ENCODE measurements around the gene FNDC3B. TPM values are rescaled to one million over a fixed set of nuclear protein-coding genes. Genes with fewer than 3 reads are reported as not detected.

The FNDC3B gene
- total and polyA plus RNA-seq, 2 donors (not counting 3 experiments of a cell fraction or from before 2014, with no cell fraction given): 91.6 to 295 TPM

GRCh38 chr3:172134352-172134751 lies 95.0 kb downstream of the FNDC3B start:
- BruUV-seq (replicated peaks): no TSS peak
- dilution Hi-C loops (cut with MboI; ENCODE audit: extremely low pct_ligation_motif_present, low sequenced_read_pairs): no loop called here
- FAIRE-seq: no peak
- Histone ChIP-seq H3K9ac (replicated peaks; ENCODE audit: extremely low read depth, insufficient read depth, low read length) (no peak overlapping the region), H3K9me1 (replicated peaks; ENCODE audit: control insufficient read depth, extremely low read depth, insufficient read depth, low read length) (no peaks in the 10 kb centered on the region), H3K9me3 (replicated peaks; ENCODE audit: control insufficient read depth, insufficient read depth, low read length) (no peaks in the 10 kb centered on the region), H3K36me3 (ENCODE audit: control insufficient read depth in 2 of 2, extremely low read depth in 1 of 2, insufficient read depth in 2 of 2, low read length in 2 of 2) (peaks cover 4 to 8% of the 10 kb centered on the region in 2 experiments), H2AFZ (ENCODE audit: low read depth, low read length) (no peak overlapping the region), H3K4me2 (ENCODE audit: insufficient read depth, low read length) (no peak overlapping the region), H3K79me2 (ENCODE audit: control insufficient read depth, insufficient read depth, low read length) (peaks cover 65% of the 10 kb centered on the region), H4K20me1 (replicated peaks; ENCODE audit: control insufficient read depth, extremely low read depth, insufficient read depth, low read length) (no peaks in the 10 kb centered on the region), H3K27ac (ENCODE audit: insufficient read depth, low read depth, low read length) (peak overlapping the region; percentile 45), H3K4me1 (ENCODE audit: control insufficient read depth, extremely low read depth, insufficient read depth, low read length) (peaks cover 79% of the 10 kb centered on the region), H3K27me3 (ENCODE audit: control insufficient read depth in 2 of 2, insufficient read depth in 2 of 2, low read length in 2 of 2) (no peaks in the 10 kb centered on the region), H3K4me3 (replicated peaks in 1 of 3; ENCODE audit: insufficient read depth in 1 of 3, low read depth in 1 of 3, low read length in 3 of 3) (no peak overlapping the region)
- DNase-seq (ENCODE audit: low read depth, low spot score): no peak
- ChIA-PET POLR2A (no interaction called here), CTCF (interaction anchor here (1.1 to 1.2 kb wide), 2 partner anchors 92 to 198 kb away, joined by 4 read pairs; no protein-coding TSS in a partner anchor)
- TF ChIP-seq MAX (IDR thresholded peaks at IDR 0.05; ENCODE audit: insufficient read depth, insufficient read length) (no peak), MYC (IDR thresholded peaks at IDR 0.05; ENCODE audit: low read depth, low read length) (no peak), CTCF (IDR thresholded peaks at IDR 0.05; ENCODE audit: extremely low read depth in 1 of 2, insufficient read depth in 1 of 2, low read depth in 1 of 2, low read length in 2 of 2) (no peak), FOS (IDR thresholded peaks at IDR 0.05; ENCODE audit: borderline replicate concordance, insufficient read depth, low read length) (no peak), JUN (IDR thresholded peaks at IDR 0.05; ENCODE audit: borderline replicate concordance, insufficient read depth, insufficient read length, low read depth) (no peak), GATA2 (IDR thresholded peaks at IDR 0.05; ENCODE audit: insufficient read depth, insufficient read length, low read depth, low read length) (no peak), EZH2 (IDR thresholded peaks at IDR 0.05; ENCODE audit: borderline replicate concordance, low read depth, low read length, severe bottlenecking) (no peak), POLR2AphosphoS5 (IDR thresholded peaks at IDR 0.05; ENCODE audit: insufficient read depth, low read depth, low read length) (no peak), POLR2A (IDR thresholded peaks at IDR 0.05; ENCODE audit: low read depth, low read length) (no peak)
- intact Hi-C loops (cut with micrococcal nuclease): no loop called here
